ENCODE data around the gene C20orf202.
"Not testable (repeated sequence)": the region's sequence is repeated elsewhere in the genome, so short reads cannot be mapped to it uniquely, and the experiment has no call there.

C20orf202 gene

DNA sequence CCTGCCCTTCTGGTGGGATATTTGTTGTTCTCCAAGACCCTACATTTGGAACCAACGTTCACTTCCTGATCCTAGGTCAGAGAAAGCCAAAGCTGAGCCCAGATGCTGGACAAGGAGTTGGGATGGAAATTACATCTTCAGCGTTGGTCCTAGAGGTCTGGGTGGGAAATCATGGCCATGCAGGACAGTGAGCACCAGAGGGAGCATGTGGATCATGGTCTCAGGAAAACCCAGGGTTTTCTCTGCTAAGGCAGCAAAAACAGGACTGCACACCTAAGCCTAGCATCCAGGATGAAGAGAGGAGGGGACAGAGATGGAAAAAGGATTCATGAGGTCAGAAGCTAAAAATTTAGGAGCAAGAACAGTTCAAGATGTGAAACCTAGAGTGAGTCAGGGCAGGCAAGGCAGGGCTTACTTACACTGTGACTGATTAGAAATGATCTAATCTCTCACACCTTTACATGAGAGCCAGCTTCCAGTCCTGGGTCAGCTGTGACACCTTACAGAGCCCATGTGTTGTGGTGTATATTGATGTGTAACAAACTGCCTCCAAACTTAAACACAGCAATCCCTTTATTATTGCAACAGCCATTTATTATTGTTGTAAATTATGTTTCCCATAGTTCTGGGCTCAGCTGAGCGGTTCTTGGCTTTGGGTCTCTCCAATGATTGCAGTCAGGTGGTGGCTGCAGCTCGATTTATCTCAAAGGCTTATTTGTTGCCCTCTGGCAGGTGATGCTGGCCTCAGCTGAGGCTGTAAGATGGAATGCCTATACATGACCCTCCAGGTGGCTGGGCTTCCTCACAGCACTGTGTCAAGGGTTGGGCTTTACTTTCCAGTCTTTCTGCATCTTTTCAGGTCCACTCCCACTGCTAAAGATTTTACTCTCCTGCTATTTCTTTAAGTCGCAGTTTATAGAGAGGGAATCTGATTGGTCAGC is 6.5 kb downstream of the C20orf202 start:
- DNase-seq (ENCODE audit: low read depth): no peak

DNA sequence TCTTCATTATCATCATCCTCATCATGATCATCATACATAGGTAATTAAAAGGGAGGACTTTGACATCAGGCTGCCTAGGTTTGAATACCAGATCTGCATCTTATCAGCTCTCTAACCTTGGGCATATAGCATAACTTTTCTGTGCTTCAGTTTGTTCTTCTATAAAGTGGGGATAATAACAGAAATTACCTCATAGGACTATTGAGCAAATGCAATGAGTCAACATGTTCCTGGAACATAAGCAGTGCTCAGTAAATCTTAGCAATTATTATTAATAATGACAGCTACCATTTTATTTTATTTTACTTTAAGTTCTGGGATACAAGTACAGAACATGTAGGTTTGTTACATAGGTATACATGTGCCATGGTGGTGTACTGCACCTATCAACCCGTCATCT is 7.2 kb downstream of the C20orf202 start:
- DNase-seq (ENCODE audit: low read depth): no peak

DNA sequence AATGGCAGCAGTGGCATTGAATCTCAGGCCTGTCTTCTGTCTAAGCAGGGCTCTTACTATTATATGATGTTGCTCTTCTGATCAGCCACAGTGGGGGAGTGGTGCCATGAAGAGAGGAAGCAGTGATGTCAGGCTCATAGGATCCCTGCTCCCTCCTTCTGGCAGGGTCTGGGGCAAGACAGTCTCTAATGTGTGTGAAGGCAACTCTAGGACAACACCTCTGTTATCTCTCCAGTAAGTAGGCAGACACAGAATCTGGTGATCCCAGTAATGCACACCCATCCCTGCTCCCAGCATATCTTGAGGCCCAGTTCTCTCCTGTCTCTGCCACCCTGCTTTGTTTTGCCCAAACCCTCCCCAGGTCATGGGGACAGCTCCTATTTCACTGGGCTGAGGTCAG is 8.8 kb downstream of the C20orf202 start:
- DNase-seq (ENCODE audit: low read depth): no peak

DNA sequence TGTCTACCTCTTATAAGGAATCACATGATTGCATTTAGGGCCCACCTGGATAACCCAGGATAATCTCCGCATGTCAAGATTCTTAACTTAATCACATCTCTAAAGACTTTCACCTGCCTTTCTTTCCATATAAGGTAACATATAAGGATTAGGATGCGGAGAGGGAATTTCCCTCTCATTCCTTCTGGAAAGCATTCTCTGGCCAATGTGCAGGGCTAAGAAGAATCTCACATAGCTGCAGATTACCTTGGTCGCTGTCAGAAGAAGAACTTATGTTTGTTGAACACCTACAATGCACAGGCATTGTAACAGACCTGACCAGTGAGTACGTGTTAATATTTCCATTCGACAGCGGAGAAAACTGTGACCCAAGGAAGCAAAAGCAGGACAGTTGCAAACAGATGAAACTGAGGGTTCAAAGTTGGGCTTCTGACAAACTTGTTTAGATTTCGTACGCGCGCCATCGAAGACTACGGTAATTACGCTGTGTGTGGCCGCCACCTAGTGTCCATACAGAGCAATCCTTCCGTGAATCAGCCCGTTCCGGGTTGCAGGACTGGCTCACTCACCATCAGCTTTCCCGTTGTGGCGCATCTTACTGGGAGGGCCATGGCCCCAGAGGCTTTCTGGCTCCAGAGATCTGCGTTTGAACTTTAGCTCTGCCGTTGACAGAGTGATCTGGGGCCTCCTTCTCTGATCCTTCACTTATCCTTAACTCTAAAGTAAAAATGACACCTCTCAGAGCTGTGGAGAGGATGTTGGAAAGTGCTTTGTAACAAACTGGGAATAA is 9.5 kb downstream of the C20orf202 start:
- DNase-seq (ENCODE audit: low read depth): peak; percentile 69

DNA sequence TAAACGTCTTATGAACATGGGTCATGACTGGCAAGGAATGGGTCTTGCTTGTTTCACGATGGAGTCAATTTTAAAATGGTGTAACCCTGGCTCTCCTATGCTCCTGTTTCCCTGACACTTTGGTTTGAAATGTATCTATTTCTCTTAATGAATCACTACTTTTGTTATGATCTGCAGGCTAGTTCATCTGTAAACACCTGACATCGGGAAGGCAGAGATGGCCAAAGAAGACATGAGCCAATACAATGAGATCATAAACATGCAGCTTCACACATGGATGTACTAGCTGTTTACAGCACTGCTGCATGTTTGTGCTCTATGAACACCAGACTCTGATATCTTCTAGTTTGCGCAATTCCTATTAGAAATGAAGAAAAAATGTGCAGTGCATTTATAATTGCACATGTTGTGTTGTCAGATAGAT is 11.6 kb downstream of the C20orf202 start:
- DNase-seq (ENCODE audit: low read depth): no peak

DNA sequence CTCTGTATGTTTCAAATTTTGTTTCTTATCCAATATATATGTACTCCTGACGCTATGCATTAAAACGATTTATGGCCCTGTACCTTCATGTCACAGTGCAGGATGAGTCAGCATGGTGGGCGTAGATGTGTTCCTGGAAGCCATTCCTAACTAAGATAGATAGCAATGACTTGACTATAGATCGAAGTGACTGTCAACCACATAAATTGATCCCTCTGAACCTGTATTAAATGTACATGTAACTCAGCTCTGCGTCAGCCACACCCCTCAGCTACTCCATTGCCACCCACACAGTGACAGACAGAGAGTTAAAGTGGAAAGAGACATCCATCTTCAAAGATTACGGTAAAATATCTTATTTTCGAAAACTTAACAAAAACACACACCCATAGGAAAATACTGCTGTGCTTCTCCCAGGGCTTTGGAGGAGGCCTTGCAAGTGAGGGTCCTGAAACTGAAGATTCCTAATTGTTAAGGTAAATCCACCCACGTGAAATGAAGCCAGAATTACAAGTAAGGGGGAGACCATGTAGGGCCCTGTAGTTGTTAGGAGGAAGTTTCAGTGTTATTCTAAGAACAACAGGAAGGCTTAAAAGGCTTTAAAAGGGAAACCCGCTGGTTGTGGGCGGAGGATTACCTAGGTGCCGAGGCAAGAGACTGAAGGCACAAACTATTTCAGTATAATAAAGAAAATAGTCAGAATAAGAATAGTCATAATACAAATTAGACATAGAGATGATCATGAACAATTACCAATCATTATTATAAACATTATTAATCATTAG is 12.3 kb downstream of the C20orf202 start:
- DNase-seq (ENCODE audit: low read depth): no peak

DNA sequence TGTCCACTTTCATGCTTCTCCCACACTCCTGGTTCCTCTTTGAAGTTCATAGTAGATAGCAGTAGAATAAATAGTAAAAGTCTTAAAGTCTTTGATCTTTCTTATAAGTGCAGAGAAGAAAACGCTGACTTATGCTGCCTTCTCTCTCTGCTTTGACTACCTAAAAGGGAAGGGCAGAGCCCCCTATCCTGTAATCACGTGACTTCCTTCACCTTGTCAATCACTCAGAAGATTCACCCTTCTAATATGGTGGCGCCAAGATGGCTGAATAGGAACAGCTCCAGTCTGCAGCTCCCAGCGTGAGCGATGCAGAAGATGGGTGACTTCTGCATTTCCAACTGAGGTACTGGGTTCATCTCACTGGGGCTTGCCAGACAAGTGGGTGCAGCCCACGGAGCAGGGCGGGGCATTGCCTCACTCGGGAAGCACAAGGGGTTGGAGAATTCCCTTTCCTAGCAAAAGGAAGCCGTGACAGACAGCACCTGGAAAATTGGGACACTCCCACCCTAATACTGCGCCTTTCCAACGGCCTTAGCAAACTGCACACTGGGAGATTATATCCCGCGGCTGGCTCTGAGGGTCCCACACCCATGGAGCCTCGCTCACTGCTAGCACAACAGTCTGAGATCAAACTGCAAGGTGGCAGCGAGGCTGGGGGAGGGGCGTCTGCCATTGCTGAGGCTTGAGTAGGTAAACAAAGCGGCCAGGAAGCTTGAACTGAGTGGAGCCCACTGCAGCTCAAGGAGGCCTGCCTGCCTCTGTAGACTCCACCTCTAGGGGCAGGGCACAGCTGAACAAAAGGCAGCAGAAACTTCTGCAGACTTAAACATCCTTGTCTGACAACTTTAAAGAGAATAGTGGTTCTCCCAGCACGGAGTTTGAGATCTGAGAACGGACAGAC is 13.5 kb downstream of the C20orf202 start:
- DNase-seq (ENCODE audit: low read depth): not testable (repeated sequence)

DNA sequence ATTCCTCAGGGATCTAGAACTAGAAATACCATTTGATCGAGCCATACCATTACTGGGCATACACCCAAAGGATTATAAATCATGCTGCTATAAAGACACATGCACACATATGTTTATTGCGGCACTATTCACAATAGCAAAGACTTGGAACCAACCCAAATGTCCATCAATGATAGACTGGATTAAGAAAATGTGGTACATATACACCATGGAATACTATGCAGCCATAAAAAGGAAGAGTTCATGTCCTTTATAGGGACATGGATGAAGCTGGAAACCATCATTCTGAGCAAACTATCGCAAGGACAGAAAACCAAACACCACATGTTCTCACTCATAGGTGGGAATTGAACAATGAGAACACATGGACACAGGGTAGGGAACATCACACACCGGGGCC is 19.5 kb downstream of the C20orf202 start:
- not testable (repeated sequence) for DNase-seq (ENCODE audit: low read depth)

DNA sequence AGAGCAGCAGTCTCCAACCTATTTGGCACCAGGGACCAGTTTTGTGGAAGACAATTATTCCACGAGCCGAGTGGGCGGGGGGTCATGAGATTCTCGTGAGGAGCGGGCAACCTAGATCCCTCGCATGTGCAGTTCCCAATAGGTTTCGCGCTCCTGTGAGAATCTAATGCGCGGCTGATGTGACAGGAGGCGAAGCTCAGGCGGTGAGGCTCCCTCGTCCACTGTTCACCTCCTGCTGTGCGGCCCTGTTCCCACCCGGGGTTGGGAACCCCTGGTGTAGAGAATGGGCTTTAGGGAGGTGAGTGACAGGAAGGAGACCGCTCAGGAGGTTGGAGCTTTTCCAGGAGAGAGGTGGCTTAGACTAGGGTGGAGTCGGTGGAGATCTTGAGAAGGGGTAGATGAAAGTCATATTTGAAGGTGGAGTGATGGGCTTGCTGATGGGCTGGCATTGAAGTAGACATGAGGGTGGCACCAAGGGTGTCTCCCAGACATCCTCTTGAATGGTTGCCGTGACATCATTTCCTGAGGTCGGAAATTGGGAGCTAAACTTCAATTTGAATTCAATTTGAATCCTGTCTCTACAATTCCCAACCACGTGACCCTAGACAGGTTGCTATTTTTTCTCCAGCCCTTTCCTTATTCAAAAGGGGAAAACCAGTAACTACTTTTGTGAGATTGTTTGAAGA is 21.1 kb downstream of the C20orf202 start:
- DNase-seq (ENCODE audit: low read depth): no peak

DNA sequence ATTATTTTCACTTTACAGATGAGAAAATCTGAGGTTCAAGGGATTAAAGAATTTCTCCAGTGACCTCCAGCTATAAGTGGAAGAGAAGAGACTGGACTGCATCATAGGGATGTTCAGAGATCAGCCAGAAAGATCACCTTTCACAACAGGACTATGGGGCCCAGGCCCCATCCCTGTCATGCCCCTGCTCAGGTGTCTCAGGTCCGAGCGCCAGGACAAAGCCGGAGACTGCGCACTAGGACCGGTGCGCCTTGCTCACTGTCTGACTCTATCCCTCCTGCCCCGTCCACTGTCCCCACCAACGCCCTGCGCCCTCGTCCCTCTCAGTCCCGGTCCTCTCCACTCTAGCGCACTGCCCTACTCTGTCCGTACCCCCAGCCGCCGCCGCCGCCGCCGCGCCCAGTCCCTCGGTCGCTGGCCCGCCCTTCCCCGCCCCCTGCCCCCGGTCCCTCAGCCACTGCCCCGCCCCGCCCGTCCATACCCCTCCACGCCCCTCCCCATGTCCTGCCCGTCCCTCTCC is 22.1 kb downstream of the C20orf202 start:
- DNase-seq (ENCODE audit: low read depth): no peak

DNA sequence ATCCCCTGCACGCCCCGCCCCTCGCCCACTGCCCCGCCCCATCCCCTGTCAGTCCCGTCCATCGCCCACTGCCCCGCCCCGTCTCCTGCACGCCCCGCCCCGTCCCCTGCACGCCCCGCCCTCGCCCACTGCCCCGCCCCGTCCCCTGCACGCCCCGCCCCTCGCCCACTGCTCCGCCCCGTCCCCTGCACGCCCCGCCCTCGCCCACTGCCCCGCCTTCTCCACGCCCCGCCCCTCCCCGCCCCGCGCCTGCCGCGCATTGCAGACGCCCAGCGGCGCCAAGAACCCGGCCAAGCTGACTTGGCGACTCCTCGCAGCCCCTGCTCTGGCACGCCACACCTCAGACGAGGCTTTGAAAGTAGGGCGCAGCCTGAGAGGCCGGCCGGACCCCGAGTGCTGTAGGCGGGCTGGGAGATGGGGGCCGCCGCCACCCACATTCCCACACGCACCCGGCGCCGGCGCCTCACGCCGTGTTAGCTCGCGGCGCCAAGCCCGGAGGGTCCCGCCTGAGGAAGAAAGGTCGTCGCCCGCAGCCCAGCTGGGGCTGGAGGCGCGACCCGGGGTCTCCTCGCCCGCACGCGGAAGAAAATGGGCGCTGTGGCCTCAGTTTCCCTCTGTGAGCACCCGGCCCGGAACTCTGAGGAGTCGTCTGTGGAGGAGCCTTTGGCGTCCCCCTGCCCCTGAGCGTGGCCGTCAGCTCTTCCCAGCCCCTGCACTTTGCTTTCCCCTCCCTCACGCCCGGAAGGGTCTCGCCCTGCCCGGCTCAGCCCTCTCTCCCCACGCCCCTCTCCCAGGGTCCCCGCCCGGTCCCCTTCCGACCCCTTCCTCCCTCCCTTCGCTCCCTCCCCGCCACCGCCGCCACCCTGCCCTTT is 22.8 kb downstream of the C20orf202 start, which contains the start of gene RAD21L1:
RAD21L1 (plus strand) TSS at position 262 of the 872 bp plus-strand sequence. CDS start 2,410 bp downstream, outside the sequence.
- DNase-seq (ENCODE audit: low read depth): peak; percentile 79

DNA sequence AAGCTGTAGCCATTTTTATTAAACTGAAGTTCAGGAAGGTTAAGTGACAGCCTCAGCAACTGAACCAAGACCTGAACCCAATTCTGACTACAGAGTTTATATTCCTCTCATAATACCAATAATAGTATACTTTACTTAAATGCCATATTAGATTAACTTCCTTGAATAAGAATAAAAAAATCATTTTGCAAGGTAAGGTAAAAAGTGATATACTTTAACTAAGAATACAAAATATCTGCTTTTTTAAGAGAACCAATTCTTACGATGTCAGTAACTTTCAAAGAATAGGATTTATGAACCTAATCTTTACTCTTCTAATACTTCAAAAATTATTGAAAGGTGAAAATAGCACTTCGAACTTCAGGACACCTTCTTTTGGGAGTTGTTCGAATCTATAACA is 26.3 kb downstream of the C20orf202 start:
- DNase-seq (ENCODE audit: low read depth): no peak

DNA sequence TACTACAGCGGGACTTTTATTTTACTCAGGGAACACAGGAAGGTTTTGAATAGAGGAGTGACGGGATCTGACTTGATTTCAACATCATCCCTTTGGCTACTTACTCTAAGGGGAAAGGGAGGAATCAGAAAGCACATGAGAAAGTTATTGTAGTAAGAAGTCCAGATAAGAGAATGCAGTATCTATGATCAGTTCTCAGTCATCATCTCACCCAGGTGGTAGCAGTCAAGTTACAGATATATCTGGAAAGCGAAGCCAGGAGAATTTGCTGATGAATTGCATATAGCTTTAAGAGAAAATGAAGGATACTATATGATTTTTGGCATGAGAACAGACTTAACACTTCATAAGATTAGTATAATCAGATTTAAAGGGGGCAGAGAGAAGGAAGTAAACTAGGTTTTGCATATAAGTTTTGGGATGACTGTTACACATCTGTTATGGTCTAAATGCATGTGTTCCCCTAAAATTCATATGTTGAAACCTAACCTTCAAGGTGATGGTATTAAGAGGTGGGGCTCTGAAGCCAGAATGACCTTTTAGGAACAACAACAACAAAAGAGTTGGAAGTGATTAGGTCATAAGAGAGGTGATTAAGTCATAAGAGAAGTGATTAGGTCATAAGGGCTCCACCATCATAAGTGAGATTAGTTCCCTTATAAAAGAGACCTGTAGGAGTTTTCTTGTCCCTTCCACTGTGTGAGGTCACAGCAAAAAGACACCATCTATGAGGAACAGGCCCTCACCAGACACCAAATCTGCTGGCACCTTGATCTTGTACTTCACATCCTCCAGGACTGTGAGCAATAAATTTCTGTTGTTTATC is 29.2 kb downstream of the C20orf202 start:
- DNase-seq (ENCODE audit: low read depth): no peak

DNA sequence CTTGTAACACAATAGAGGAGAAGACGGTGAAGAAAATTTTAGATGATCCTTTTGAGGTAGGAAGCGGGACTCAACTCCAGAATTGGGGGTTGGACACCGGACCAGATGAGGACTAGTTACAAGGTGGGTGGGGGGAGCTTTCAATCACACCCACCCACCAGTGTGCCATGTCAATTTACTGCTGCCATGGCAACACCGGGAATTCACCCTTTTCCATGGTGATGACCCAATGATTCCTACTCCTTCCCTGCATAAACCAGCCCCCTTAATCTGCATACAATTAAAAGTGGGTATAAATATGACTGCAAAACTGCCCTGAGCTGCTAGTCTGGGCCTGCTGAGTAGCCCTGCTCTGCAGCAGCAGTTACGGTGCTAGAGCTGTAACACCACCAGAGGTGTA is 37.3 kb downstream of the C20orf202 start:
- no peak for DNase-seq (ENCODE audit: low read depth)

DNA sequence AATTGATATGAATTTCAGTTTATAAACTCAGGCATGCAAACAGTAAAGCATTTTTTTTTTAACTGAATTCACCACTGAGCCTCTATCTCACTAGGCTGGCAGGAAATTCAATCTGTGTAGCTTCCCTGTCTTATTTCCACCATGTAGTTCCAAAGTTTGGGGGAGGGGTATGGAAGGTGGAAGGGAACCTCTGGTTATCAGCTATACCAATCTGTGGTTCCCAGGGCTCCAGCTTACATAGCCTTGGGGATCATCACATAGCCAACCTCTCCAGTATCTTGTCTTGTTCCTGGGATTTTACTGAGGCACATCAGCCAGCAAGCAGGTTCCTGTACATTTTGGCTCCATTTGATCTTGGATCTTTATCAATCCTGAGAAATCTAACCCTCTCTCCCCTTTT is 38.2 kb downstream of the C20orf202 start:
- DNase-seq (ENCODE audit: low read depth): no peak

DNA sequence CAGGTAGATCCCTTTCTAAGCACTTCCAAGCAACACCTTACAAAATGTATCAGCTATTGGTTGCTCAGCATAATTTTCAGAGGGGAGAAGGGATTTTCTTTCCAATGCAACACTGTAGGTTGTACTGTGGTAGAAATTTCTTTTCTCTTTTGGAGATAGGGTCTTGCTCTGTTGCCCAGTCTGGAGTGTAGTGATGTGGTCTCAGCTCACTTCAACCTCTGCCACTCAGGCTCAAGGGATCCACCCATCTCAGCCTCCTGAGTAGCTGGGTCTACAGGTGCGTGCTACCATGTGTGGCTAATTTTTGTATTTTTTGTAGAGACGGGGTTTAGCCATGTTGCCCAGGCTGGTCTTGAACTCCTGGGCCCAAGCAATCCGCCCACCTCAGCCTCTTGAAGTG is 38.8 kb downstream of the C20orf202 start:
- no peak for DNase-seq (ENCODE audit: low read depth)

DNA sequence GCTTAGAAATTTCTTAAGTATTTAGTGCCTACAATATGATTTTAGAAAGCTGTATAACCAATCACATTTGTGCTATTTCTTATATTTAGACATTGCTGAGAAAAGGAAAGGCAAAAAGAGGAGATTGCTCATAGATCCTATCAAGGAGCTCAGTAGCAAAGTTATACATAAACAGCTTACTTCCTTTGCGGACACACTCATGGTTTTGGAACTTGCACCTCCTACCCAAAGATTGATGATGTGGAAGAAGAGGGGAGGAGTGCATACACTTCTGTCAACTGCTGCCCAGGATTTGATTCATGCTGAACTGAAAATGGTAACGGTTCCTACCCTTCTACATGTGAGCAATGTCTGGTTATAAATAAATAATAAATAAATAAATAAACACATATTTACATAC is 39.3 kb downstream of the C20orf202 start:
- DNase-seq (ENCODE audit: low read depth): no peak

DNA sequence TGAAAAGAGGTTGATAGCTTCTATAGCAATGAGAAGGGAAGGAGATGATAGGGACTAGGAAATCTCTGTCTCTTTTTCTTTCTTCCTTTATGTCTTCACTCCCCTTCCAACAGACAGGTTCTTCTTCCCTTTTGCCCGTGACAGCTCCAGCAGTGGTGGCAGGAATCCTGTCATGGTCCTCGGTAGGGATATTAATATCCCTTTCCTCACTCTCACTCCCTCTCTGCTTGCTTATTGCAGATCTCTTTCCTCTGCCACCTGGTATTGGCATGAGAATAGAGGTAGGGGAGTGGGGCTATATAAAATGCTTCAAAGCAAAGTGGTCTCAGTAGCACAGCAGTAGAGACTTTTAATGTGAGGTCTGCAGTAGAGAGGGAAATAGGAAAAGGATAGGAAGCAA is 42.3 kb downstream of the C20orf202 start:
- no peak for DNase-seq (ENCODE audit: low read depth)

Data from CMK (cell line).